Neural cell (in vitro differentiated cells): ENCODE data around the gene ANKRD44. TPM values are rescaled to one million over a fixed set of nuclear protein-coding genes. Genes with fewer than 3 reads are reported as not detected.

Source experiments
- H2AFZ ChIP-seq: fragments of 200-600, 300-800 bp; sonication (generic), shearing (Covaris generic); 2 replicates; pipeline ENCODE4 v1.6.0; 2014; ENCODE audit warnings: low read depth, mild to moderate bottlenecking, antibody characterized with exemption, low read length, moderate library complexity
- H3F3A ChIP-seq: fragments of 200-600 bp; shearing (Covaris generic); 2 replicates; pipeline ENCODE4 v1.6.1; 2016; ENCODE audit warnings: mild to moderate bottlenecking, moderate library complexity, mixed read lengths, antibody characterized with exemption, low read length; ENCODE audit not compliant: insufficient read depth, poor library complexity, severe bottlenecking
- H3K27ac ChIP-seq: fragments of 200-600, 300-800 bp; sonication (generic), shearing (Covaris generic); 2 replicates; pipeline ENCODE4 v1.5.1; 2014; ENCODE audit warnings: mild to moderate bottlenecking, low read length, moderate library complexity
- H3K27me3 ChIP-seq: fragments of 300-800, 200-600 bp; sonication (generic), shearing (Covaris generic); 2 replicates; pipeline ENCODE4 v1.6.0; 2014; ENCODE audit warnings: mild to moderate bottlenecking, low read depth, low read length, moderate library complexity; ENCODE audit not compliant: insufficient read depth
- H3K36me3 ChIP-seq: fragments of 300-800, 200-600 bp; sonication (generic), shearing (Covaris generic); 2 replicates; pipeline ENCODE4 v1.5.1; 2014; ENCODE audit warnings: mild to moderate bottlenecking, antibody characterized with exemption, low read length, moderate library complexity; ENCODE audit not compliant: insufficient read depth
- H3K4me2 ChIP-seq: fragments of 300-800, 200-600 bp; sonication (generic), shearing (Covaris generic); 2 replicates; pipeline ENCODE4 v1.6.0; 2014; ENCODE audit warnings: mild to moderate bottlenecking, low read length
- H3K4me3 ChIP-seq: fragments of 300-800, 200-600 bp; sonication (generic), shearing (Covaris generic); 2 replicates; pipeline ENCODE4 v1.5.1; 2014; ENCODE audit warnings: mild to moderate bottlenecking, low read length, moderate library complexity
- H3K79me2 ChIP-seq: fragments of 200-600 bp; shearing (Covaris generic); replicated peaks from 2 replicates; pipeline ENCODE4 v1.6.0; 2014; ENCODE audit warnings: mild to moderate bottlenecking, low read length, moderate library complexity; ENCODE audit not compliant: insufficient read depth
- H3K9ac ChIP-seq: fragments of 300-800, 200-600 bp; sonication (generic), shearing (Covaris generic); 2 replicates; pipeline ENCODE4 v1.6.1; 2016; ENCODE audit warnings: mild to moderate bottlenecking, low read length, mixed read lengths
- H3K9me2 ChIP-seq: fragments of 200-600 bp; shearing (Covaris generic); 2 replicates; pipeline ENCODE4 v1.6.1; 2016; ENCODE audit warnings: mild to moderate bottlenecking, low read length, mixed read lengths; ENCODE audit not compliant: insufficient read depth
- H3K9me3 ChIP-seq: fragments of 200-600, 300-800 bp; sonication (generic), shearing (Covaris generic); 2 replicates; pipeline ENCODE4 v1.6.1; 2016; ENCODE audit warnings: mild to moderate bottlenecking, mixed run types, low read length, moderate library complexity, mixed read lengths
- H4K20me1 ChIP-seq: fragments of 200-600 bp; shearing (Covaris generic); 2 replicates; pipeline ENCODE4 v1.6.1; 2016; ENCODE audit warnings: mild to moderate bottlenecking, mixed run types; ENCODE audit not compliant: insufficient read depth
- CTCF ChIP-seq: fragments of 450-650 bp; IDR thresholded peaks from 2 replicates; pipeline ENCODE4 v1.5.1; 2014; ENCODE audit warnings: antibody characterized with exemption, mild to moderate bottlenecking, moderate library complexity; ENCODE audit not compliant: poor library complexity, severe bottlenecking
- EP300 ChIP-seq: fragments of 450-650 bp; conservative IDR thresholded peaks from 2 replicates; pipeline ENCODE4 v1.6.1; 2014; ENCODE audit warnings: antibody characterized with exemption, mild to moderate bottlenecking, moderate library complexity; ENCODE audit not compliant: poor library complexity, severe bottlenecking
- EZH2 ChIP-seq: fragments of 200-600, 300-800 bp; shearing (Covaris generic), sonication (generic); IDR thresholded peaks from 2 replicates; pipeline ENCODE4 v1.6.1; 2014; ENCODE audit warnings: antibody characterized with exemption, low read length, borderline replicate concordance, mild to moderate bottlenecking; ENCODE audit not compliant: insufficient read depth, poor library complexity, severe bottlenecking
- MXI1 ChIP-seq: fragments of 450-650 bp; conservative IDR thresholded peaks from 2 replicates; pipeline ENCODE4 v1.6.1; 2014; ENCODE audit warnings: antibody characterized with exemption, mild to moderate bottlenecking; ENCODE audit not compliant: poor library complexity, severe bottlenecking
- POLR2AphosphoS5 ChIP-seq: IDR thresholded peaks from 2 replicates; pipeline ENCODE4 v1.6.1; 2012
- RAD21 ChIP-seq: fragments of 450-650 bp; conservative IDR thresholded peaks from 2 replicates; pipeline ENCODE4 v1.6.1; 2014; ENCODE audit warnings: antibody characterized with exemption, mild to moderate bottlenecking, moderate library complexity
- REST ChIP-seq: IDR thresholded peaks from 2 replicates; pipeline ENCODE4 v1.6.1; 2012; ENCODE audit warnings: borderline replicate concordance
- SMC3 ChIP-seq: fragments of 450-650 bp; conservative IDR thresholded peaks from 2 replicates; pipeline ENCODE4 v1.6.1; 2014; ENCODE audit warnings: antibody characterized with exemption, mild to moderate bottlenecking, moderate library complexity; ENCODE audit not compliant: poor library complexity
- TAF1 ChIP-seq: IDR thresholded peaks from 2 replicates; pipeline ENCODE4 v1.6.1; 2012; ENCODE audit warnings: low read depth
- polyA plus RNA-seq: library from polyadenylated mRNA; depleted of rRNA; stranded (reverse); fragments of >200 nt; gene quantifications from 2 replicates; pipeline ENCODE4 v1.2.3, GENCODE V29; 2014

ANKRD44 gene
- polyA plus RNA-seq, 1 donor from 2014 or later: 94.3 TPM

- Histone ChIP-seq H3K4me2 (no peak overlapping the region), H3K27me3 (no peaks in the 10 kb centered on the region), H2AFZ (no peak overlapping the region), H3K9me2 (no peaks in the 10 kb centered on the region), H3K9me3 (no peaks in the 10 kb centered on the region), H3K27ac (no peak overlapping the region), H3K9ac (no peak overlapping the region), H4K20me1 (no peaks in the 10 kb centered on the region), H3K36me3 (no peaks in the 10 kb centered on the region), H3K79me2 (no peaks in the 10 kb centered on the region), H3F3A (no peaks in the 10 kb centered on the region), H3K4me3 (no peak overlapping the region)
- TF ChIP-seq REST: no peak
Measured at GRCh38 chr2:197191940-197192322, 118.6 kb downstream of the ANKRD44 start.

- Histone ChIP-seq H3K9ac (no peak overlapping the region), H3K9me3 (no peaks in the 10 kb centered on the region), H3K79me2 (no peaks in the 10 kb centered on the region), H3K27me3 (no peaks in the 10 kb centered on the region), H3K4me3 (no peak overlapping the region), H3K4me2 (no peak overlapping the region), H4K20me1 (no peaks in the 10 kb centered on the region), H2AFZ (no peak overlapping the region), H3K27ac (no peak overlapping the region), H3K36me3 (no peaks in the 10 kb centered on the region), H3F3A (no peaks in the 10 kb centered on the region), H3K9me2 (no peaks in the 10 kb centered on the region)
- TF ChIP-seq CTCF: peak; percentile 76
- peak; percentile 85 for TF ChIP-seq SMC3
- peak; percentile 76 for TF ChIP-seq RAD21
- TF ChIP-seq TAF1: no peak
Measured at GRCh38 chr2:197191177-197191939, 119.2 kb downstream of the ANKRD44 start.

- Histone ChIP-seq H3K36me3 (no peaks in the 10 kb centered on the region), H3K79me2 (no peaks in the 10 kb centered on the region), H3K9ac (no peak overlapping the region), H3F3A (no peaks in the 10 kb centered on the region), H3K9me3 (no peaks in the 10 kb centered on the region), H3K27ac (no peak overlapping the region), H3K27me3 (no peaks in the 10 kb centered on the region), H3K9me2 (no peaks in the 10 kb centered on the region), H2AFZ (no peak overlapping the region), H3K4me3 (no peak overlapping the region), H4K20me1 (no peaks in the 10 kb centered on the region), H3K4me2 (no peak overlapping the region)
- no peak for TF ChIP-seq SMC3
- no peak for TF ChIP-seq TAF1
- TF ChIP-seq MXI1: no peak
- no peak for TF ChIP-seq EP300
- no peak for TF ChIP-seq POLR2AphosphoS5
- TF ChIP-seq REST: no peak
- TF ChIP-seq EZH2: no peak
Measured at GRCh38 chr2:197190100-197190432, 120.5 kb downstream of the ANKRD44 start.
